HepG2 (cell line): ENCODE data around the gene EIF4G3. TPM values are rescaled to one million over a fixed set of nuclear protein-coding genes. Genes with fewer than 3 reads are reported as not detected.

Source experiments
- ARNT2 ChIP-seq: sonication (generic); formaldehyde crosslinking; IDR thresholded peaks from 2 replicates; pipeline ENCODE4 v1.8.0; 2022; ENCODE audit warnings: mild to moderate bottlenecking, low read depth, missing genetic modification reagents, moderate library complexity
- GMEB1 ChIP-seq: sonication (generic); formaldehyde crosslinking; IDR thresholded peaks from 2 replicates; pipeline ENCODE4 v1.5.1; 2020; ENCODE audit warnings: missing genetic modification reagents, mild to moderate bottlenecking, borderline replicate concordance
- KLF13 ChIP-seq: sonication (generic); formaldehyde crosslinking; IDR thresholded peaks from 2 replicates; pipeline ENCODE4 v1.4.0; 2020; ENCODE audit warnings: mild to moderate bottlenecking, missing genetic modification reagents
- MEIS2 ChIP-seq: sonication (generic); formaldehyde crosslinking; IDR thresholded peaks from 2 replicates; pipeline ENCODE4 v1.9.0; 2021; ENCODE audit warnings: mild to moderate bottlenecking, missing genetic modification reagents
- NFKBIZ ChIP-seq: IDR thresholded peaks from 2 replicates; pipeline ENCODE4 v1.6.1; 2018; ENCODE audit warnings: missing genetic modification reagents, missing compliant biosample characterization
- NFRKB ChIP-seq: fragments of 450-650 bp; IDR thresholded peaks from 2 replicates; pipeline ENCODE4 v1.6.1; 2017
- PHF8 ChIP-seq: sonication (generic); formaldehyde crosslinking; IDR thresholded peaks from 2 replicates; pipeline ENCODE4 v1.5.0; 2020; ENCODE audit warnings: missing genetic modification reagents
- POLR2A ChIP-seq, 2 experiments: IDR thresholded peaks; 2 replicates each; pipeline ENCODE4 v1.6.1; 2011; ENCODE audit warnings: low read depth in 2 of 2, low read length in 2 of 2, mild to moderate bottlenecking in 1 of 2, moderate library complexity in 1 of 2; ENCODE audit not compliant: insufficient read depth in 1 of 2
- POLR2G ChIP-seq: fragments of 200-400 bp; formaldehyde crosslinking; IDR thresholded peaks from 2 replicates; pipeline ENCODE4 v1.6.1; 2018; ENCODE audit warnings: mild to moderate bottlenecking, low read depth, low read length, moderate library complexity
- RBFOX2 ChIP-seq: fragments of 200-400 bp; formaldehyde crosslinking; IDR thresholded peaks from 2 replicates; pipeline ENCODE4 v1.6.1; 2017; ENCODE audit warnings: low read depth, mild to moderate bottlenecking, low read length
- SIN3A ChIP-seq: IDR thresholded peaks from 2 replicates; pipeline ENCODE4 v1.6.1; 2011; ENCODE audit warnings: low read depth, mild to moderate bottlenecking, control low read depth, low read length, borderline replicate concordance
- SP140L ChIP-seq: sonication (generic); formaldehyde crosslinking; IDR thresholded peaks from 2 replicates; pipeline ENCODE4 v1.4.0; 2020; ENCODE audit warnings: missing genetic modification reagents, borderline replicate concordance
- STAT6 ChIP-seq: sonication (generic); formaldehyde crosslinking; IDR thresholded peaks from 2 replicates; pipeline ENCODE4 v1.4.0; 2020; ENCODE audit warnings: missing genetic modification reagents, mild to moderate bottlenecking, borderline replicate concordance
- TSC22D2 ChIP-seq: sonication (generic); formaldehyde crosslinking; IDR thresholded peaks from 2 replicates; pipeline ENCODE4 v1.5.1; 2020; ENCODE audit warnings: missing genetic modification reagents, mild to moderate bottlenecking, borderline replicate concordance
- ZMYM2 ChIP-seq: sonication (generic); formaldehyde crosslinking; IDR thresholded peaks from 2 replicates; pipeline ENCODE4 v1.8.0; 2022; ENCODE audit warnings: mild to moderate bottlenecking, missing genetic modification reagents
- ZNF138 ChIP-seq: sonication (generic); formaldehyde crosslinking; IDR thresholded peaks from 2 replicates; pipeline ENCODE4 v1.5.0; 2020; ENCODE audit warnings: mild to moderate bottlenecking, low read depth, missing genetic modification reagents
- ZNF337 ChIP-seq: sonication (generic); formaldehyde crosslinking; IDR thresholded peaks from 2 replicates; pipeline ENCODE4 v1.5.1; 2020; ENCODE audit warnings: missing genetic modification reagents, low read depth, mild to moderate bottlenecking, borderline replicate concordance
- ZNF556 ChIP-seq: sonication (generic); formaldehyde crosslinking; IDR thresholded peaks from 2 replicates; pipeline ENCODE4 v1.4.0; 2020; ENCODE audit warnings: mild to moderate bottlenecking, missing genetic modification reagents, borderline replicate concordance
- ZNF558 ChIP-seq: sonication (generic); formaldehyde crosslinking; IDR thresholded peaks from 2 replicates; pipeline ENCODE4 v1.9.0; 2022; ENCODE audit warnings: mild to moderate bottlenecking, missing genetic modification reagents, borderline replicate concordance
- ZNF577 ChIP-seq: sonication (generic); formaldehyde crosslinking; IDR thresholded peaks from 2 replicates; pipeline ENCODE4 v1.4.0; 2020; ENCODE audit warnings: mild to moderate bottlenecking, low read depth, missing genetic modification reagents, borderline replicate concordance
- ZNF616 ChIP-seq: sonication (generic); formaldehyde crosslinking; IDR thresholded peaks from 2 replicates; pipeline ENCODE4 v1.5.0; 2020; ENCODE audit warnings: low read depth, mild to moderate bottlenecking, missing genetic modification reagents
- ZNF660 ChIP-seq: sonication (generic); formaldehyde crosslinking; IDR thresholded peaks from 2 replicates; pipeline ENCODE4 v1.5.1; 2020; ENCODE audit warnings: mild to moderate bottlenecking, low read depth, missing genetic modification reagents, borderline replicate concordance
- ZNF724P ChIP-seq: sonication (generic); formaldehyde crosslinking; IDR thresholded peaks from 2 replicates; pipeline ENCODE4 v1.8.0; 2022; ENCODE audit warnings: missing genetic modification reagents, borderline replicate concordance
- ZNF766 ChIP-seq: sonication (generic); formaldehyde crosslinking; IDR thresholded peaks from 2 replicates; pipeline ENCODE4 v1.5.0; 2020; ENCODE audit warnings: missing genetic modification reagents, borderline replicate concordance
- ZNF792 ChIP-seq: IDR thresholded peaks from 2 replicates; pipeline ENCODE4 v1.6.1; 2016
- polyA plus RNA-seq, 8 experiments: library from polyadenylated mRNA; depleted of rRNA in 3 of 8; stranded (reverse) in 7 of 8; unstranded in 1 of 8; fragments of >200 nt; fragmentation: Illumina TruSeq in 4 of 8; extraction: Trizol in 4 of 8; gene quantifications; 2 replicates each; pipeline versions ENCODE4 v1.2.1 to v1.2.3, GENCODE V29; 2011 to 2016; ENCODE audit warnings: low read depth in 4 of 8, missing spikeins in 1 of 8, mixed read lengths in 1 of 8; ENCODE audit not compliant: insufficient read depth in 1 of 8
- total RNA-seq, 5 experiments: library from RNA; depleted of rRNA; stranded (reverse); fragments of >200 nt; fragmentation: Illumina TruSeq; extraction: Trizol; gene quantifications; 2 replicates each; pipeline ENCODE4 v1.2.3, GENCODE V29; 2016; ENCODE audit warnings: low read depth in 1 of 5
- TF ChIP-seq, protein P1 (sequence below): sonication (generic); formaldehyde crosslinking; IDR thresholded peaks from 2 replicates; pipeline ENCODE4 v1.4.0; 2020; ENCODE audit warnings: missing genetic modification reagents

The EIF4G3 gene
- total and polyA plus RNA-seq, 2 of the 13 experiments (the other 11 are each of a cell fraction or from before 2014, with no cell fraction given), result 22.2 to 27.6 TPM

GRCh38 chr1:20787029-20787839 lies 389.5 kb downstream of the EIF4G3 start, which contains the start of gene HP1BP3 (continued):
- TF ChIP-seq ZNF766 (CRISPR knock-in tag), result no peak
- TF ChIP-seq KLF13 (CRISPR knock-in tag), result no peak
- TF ChIP-seq ZNF792, result no peak
- no peak for TF ChIP-seq NFKBIZ
- TF ChIP-seq NFRKB, result no peak
- peak; percentile 19; the same call in 1 of the 2 replicates for TF ChIP-seq SIN3A
- no peak; the same call in 1 of the 2 replicates for TF ChIP-seq ARNT2 (CRISPR knock-in tag)
- TF ChIP-seq ZNF616, result no peak
- TF ChIP-seq ZNF724P (CRISPR knock-in tag), result no peak
- no peak for TF ChIP-seq ZNF577
- no peak for TF ChIP-seq ZNF660 (CRISPR knock-in tag)
- TF ChIP-seq, protein P1, sequence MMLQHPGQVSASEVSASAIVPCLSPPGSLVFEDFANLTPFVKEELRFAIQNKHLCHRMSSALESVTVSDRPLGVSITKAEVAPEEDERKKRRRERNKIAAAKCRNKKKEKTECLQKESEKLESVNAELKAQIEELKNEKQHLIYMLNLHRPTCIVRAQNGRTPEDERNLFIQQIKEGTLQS (CRISPR knock-in tag), result no peak
- TF ChIP-seq ZNF337 (CRISPR knock-in tag), result no peak; the same call in 1 of the 2 replicates
- TF ChIP-seq POLR2A (IDR thresholded peaks at IDR 0.05; ENCODE audit: insufficient read depth in 1 of 2, low read depth in 2 of 2, low read length in 2 of 2), result peak; percentile 72 to 86
- TF ChIP-seq ZNF138 (CRISPR knock-in tag), result no peak
- no peak for TF ChIP-seq MEIS2 (CRISPR knock-in tag)
- TF ChIP-seq TSC22D2 (CRISPR knock-in tag), result no peak
- peak; percentile 37; the same call in 1 of the 2 replicates for TF ChIP-seq ZNF556 (CRISPR knock-in tag)
- TF ChIP-seq POLR2G, result peak; percentile 87
- 0 out of 2 replicates have a peak, but pooled peaks have one; percentile 28 for TF ChIP-seq ZNF558 (CRISPR knock-in tag)
- TF ChIP-seq SP140L (CRISPR knock-in tag), result no peak
- no peak for TF ChIP-seq GMEB1 (CRISPR knock-in tag)
- no peak for TF ChIP-seq ZMYM2 (CRISPR knock-in tag)
- TF ChIP-seq PHF8 (CRISPR knock-in tag), result peak; percentile 73
- TF ChIP-seq RBFOX2, result peak; percentile 64
- no peak for TF ChIP-seq STAT6 (CRISPR knock-in tag)
